ENCODE measurements around the gene SHPK. TPM values are rescaled to one million over a fixed set of nuclear protein-coding genes. Genes with fewer than 3 reads are reported as not detected.

SHPK gene
- total RNA-seq, 1 experiment from 2014 or later, result 19.6 TPM

GRCh38 chr17:3609689-3610088 lies 26.4 kb downstream of the SHPK start:
- Histone ChIP-seq H3K4me3 (replicated peaks in 1 of 2; ENCODE audit: low read depth in 1 of 2, low read length in 2 of 2) (no peak overlapping the region), H3K27ac (ENCODE audit: low read depth, low read length) (no peak overlapping the region), H3K4me1 (ENCODE audit: control insufficient read depth in 1 of 2, insufficient read depth in 2 of 2, low read length in 2 of 2) (no peaks in the 10 kb centered on the region), H3K4me2 (ENCODE audit: low read length) (no peak overlapping the region), H3K27me3 (ENCODE audit: insufficient read depth, low read length) (no peaks in the 10 kb centered on the region), H3K36me3 (ENCODE audit: control insufficient read depth in 1 of 2, insufficient read depth in 2 of 2, low read length in 2 of 2) (peaks cover 22 to 34% of the 10 kb centered on the region in 2 experiments; a peak in 3 of 4 replicates), H3K9me3 (ENCODE audit: control insufficient read depth in 1 of 2, insufficient read depth in 1 of 2, low read depth in 1 of 2, low read length in 2 of 2) (no peaks in the 10 kb centered on the region), H3K9ac (ENCODE audit: low read length) (no peak overlapping the region), H4K20me1 (ENCODE audit: insufficient read depth) (no peaks in the 10 kb centered on the region), H3K9me2 (ENCODE audit: insufficient read depth) (no peaks in the 10 kb centered on the region), H3K79me2 (ENCODE audit: insufficient read depth, low read length) (no peaks in the 10 kb centered on the region), H2AFZ (ENCODE audit: low read depth, low read length, poor library complexity, severe bottlenecking) (no peak overlapping the region)
- BruUV-seq (replicated peaks), result no TSS peak
- ChIA-PET CTCF (no interaction called here), RAD21 (ENCODE audit: low non-redundant PET in 1 of 2, low total read pairs in 2 of 2, uncharacterized antibody in 2 of 2, unreplicated experiment in 2 of 2) (no interaction called here), POLR2A (no interaction called here)
- TF ChIP-seq EZH2 (IDR thresholded peaks at IDR 0.05) (no peak), CEBPB (IDR thresholded peaks at IDR 0.05; ENCODE audit: low read depth) (no peak), ZNF274 (IDR thresholded peaks at IDR 0.05; ENCODE audit: low read depth, low read length) (no peak), POLR2A (IDR thresholded peaks at IDR 0.05; ENCODE audit: borderline replicate concordance, extremely low read depth, insufficient read depth, insufficient read length) (no peak), REST (IDR thresholded peaks at IDR 0.05; ENCODE audit: low read depth) (no peak), EZH2phosphoT487 (IDR thresholded peaks at IDR 0.05; ENCODE audit: borderline replicate concordance) (no peak), CBX3 (IDR thresholded peaks at IDR 0.05; ENCODE audit: low read depth) (no peak), ZBTB33 (IDR thresholded peaks at IDR 0.05; ENCODE audit: extremely low read depth, insufficient replicate concordance, low read length) (no peak), YY1 (IDR thresholded peaks at IDR 0.05; ENCODE audit: extremely low read depth, insufficient replicate concordance, low read depth, low read length) (no peak), EGR1 (IDR thresholded peaks at IDR 0.05; ENCODE audit: low read depth) (no peak), POLR2AphosphoS5 (IDR thresholded peaks at IDR 0.05; ENCODE audit: low read depth, low read length) (no peak), FOSL1 (IDR thresholded peaks at IDR 0.05; ENCODE audit: low read depth) (no peak), SRF (IDR thresholded peaks at IDR 0.05; ENCODE audit: low read depth) (no peak), MAX (IDR thresholded peaks at IDR 0.05) (no peak), CTCF (IDR thresholded peaks at IDR 0.05 in 2 of 3, conservative IDR thresholded peaks at IDR 0.05 in 1 of 3; ENCODE audit: borderline replicate concordance in 1 of 3, insufficient read depth in 1 of 3, low read depth in 2 of 3, low read length in 2 of 3) (no peak), RAD21 (IDR thresholded peaks at IDR 0.05; ENCODE audit: low read depth) (no peak), ZFX (IDR thresholded peaks at IDR 0.05) (no peak), TCF7L2 (IDR thresholded peaks at IDR 0.05; ENCODE audit: borderline replicate concordance, extremely low read depth, insufficient read depth, insufficient read length) (no peak), SP1 (IDR thresholded peaks at IDR 0.05; ENCODE audit: low read depth) (no peak)
- intact Hi-C loops (cut with micrococcal nuclease), result no loop called here
- ATAC-seq (no peak), DNase-seq (ENCODE audit: low read depth, low spot score) (no peak)

All from HCT116 (cell line).